Osteocyte (in vitro differentiated cells): ENCODE measurements around the gene SH3D21. TPM values are rescaled to one million over a fixed set of nuclear protein-coding genes. Genes with fewer than 3 reads are reported as not detected.
A peak's percentile ranks its signal among the peaks of the same experiment; 100 is the strongest.

Experiments
- DNase-seq: peaks from one replicate; pipeline ENCODE4 v3.0.0; 2021; ENCODE audit warnings: mixed read lengths; ENCODE audit not compliant: unreplicated experiment; ENCODE audit errors: extremely low spot score
- H3K27ac Mint-ChIP-seq: one replicate; pipeline ENCODE4 v1.8.0; 2021; ENCODE audit warnings: mild to moderate bottlenecking, mixed read lengths; ENCODE audit not compliant: unreplicated experiment
- H3K27me3 Mint-ChIP-seq: one replicate; pipeline ENCODE4 v1.8.0; 2021; ENCODE audit warnings: mixed read lengths; ENCODE audit not compliant: unreplicated experiment
- H3K36me3 Mint-ChIP-seq: one replicate; pipeline ENCODE4 v1.8.0; 2021; ENCODE audit warnings: mixed read lengths; ENCODE audit not compliant: unreplicated experiment
- H3K4me1 Mint-ChIP-seq: one replicate; pipeline ENCODE4 v1.8.0; 2021; ENCODE audit warnings: mixed read lengths; ENCODE audit not compliant: unreplicated experiment
- H3K4me3 Mint-ChIP-seq: one replicate; pipeline ENCODE4 v1.8.0; 2021; ENCODE audit warnings: mild to moderate bottlenecking, moderate library complexity, mixed read lengths; ENCODE audit not compliant: unreplicated experiment
- H3K9me3 Mint-ChIP-seq: one replicate; pipeline ENCODE4 v1.8.0; 2021; ENCODE audit warnings: mixed read lengths; ENCODE audit not compliant: unreplicated experiment
- CTCF ChIP-seq: fragments of 200-600 bp; sonication (generic); IDR thresholded peaks from 2 replicates; pipeline ENCODE4 v1.5.0; 2021; ENCODE audit warnings: antibody characterized with exemption, mild to moderate bottlenecking, moderate library complexity
- total RNA-seq: library from RNA; stranded (reverse); gene quantifications from 2 replicates; pipeline ENCODE4 v1.2.1, GENCODE V29; 2021

Gene SH3D21
- total RNA-seq, 1 donor from 2014 or later: 6.4 TPM

GRCh38 chr1:36327421-36328087, 21.4 kb downstream of the SH3D21 start:
- no peak for TF ChIP-seq CTCF
- H3K27ac Mint-ChIP-seq: peak overlapping the region; percentile 64
- H3K4me3 Mint-ChIP-seq: no peak overlapping the region
- H3K4me1 Mint-ChIP-seq: peaks cover 49% of the 10 kb centered on the region
- no peaks in the 10 kb centered on the region for H3K9me3 Mint-ChIP-seq
- H3K27me3 Mint-ChIP-seq: no peaks in the 10 kb centered on the region
- H3K36me3 Mint-ChIP-seq: no peaks in the 10 kb centered on the region
- no peak for DNase-seq

DNA sequence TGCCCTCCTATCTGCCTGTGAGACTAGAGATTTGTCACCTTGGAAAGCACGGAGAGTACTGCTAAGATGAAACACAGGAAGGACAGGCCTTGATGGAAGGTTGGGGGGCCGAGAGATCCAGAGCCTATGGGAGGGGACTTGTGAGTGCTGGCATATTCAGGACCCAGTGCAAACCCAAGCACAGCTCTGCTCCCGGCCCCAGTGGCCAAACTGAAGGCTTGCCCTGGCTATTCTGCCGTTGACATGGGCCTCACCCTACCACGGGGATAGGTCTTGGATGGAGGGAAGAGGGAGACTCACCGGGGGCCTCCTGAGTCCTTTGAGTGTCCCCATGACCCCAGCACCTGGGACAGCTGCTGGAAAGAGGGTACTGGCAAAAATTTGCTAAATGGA, 21.9 kb downstream of the SH3D21 start:
- H3K27me3 Mint-ChIP-seq: no peaks in the 10 kb centered on the region
- no peaks in the 10 kb centered on the region for H3K9me3 Mint-ChIP-seq
- DNase-seq: no peak
- no peak overlapping the region for H3K4me3 Mint-ChIP-seq
- peaks cover 47% of the 10 kb centered on the region for H3K4me1 Mint-ChIP-seq
- H3K36me3 Mint-ChIP-seq: no peaks in the 10 kb centered on the region
- H3K27ac Mint-ChIP-seq: peak overlapping the region; percentile 64
- no peak for TF ChIP-seq CTCF

DNA sequence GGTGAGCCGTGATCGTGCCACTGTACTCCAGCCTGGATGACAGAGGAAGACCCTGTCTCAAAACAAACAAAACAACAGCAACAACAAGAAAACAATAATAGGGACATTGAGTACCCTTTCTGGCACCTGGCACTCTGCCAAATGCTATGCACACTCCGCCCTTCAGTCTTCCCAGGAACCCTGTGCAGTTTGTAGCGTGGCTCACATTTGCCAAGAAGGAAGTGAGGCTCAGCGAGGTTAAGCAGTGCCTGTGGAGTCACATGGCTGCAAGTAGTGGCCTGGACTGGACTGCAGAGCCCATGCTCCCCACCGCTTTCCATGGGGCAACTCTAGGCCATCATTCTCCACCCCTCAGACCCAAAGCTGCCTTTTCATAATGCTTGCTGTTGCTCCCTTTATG, 22.5 kb downstream of the SH3D21 start:
- Mint-ChIP-seq H3K4me3 (no peak overlapping the region), H3K4me1 (peaks cover 46% of the 10 kb centered on the region), H3K9me3 (no peaks in the 10 kb centered on the region), H3K36me3 (no peaks in the 10 kb centered on the region), H3K27me3 (no peaks in the 10 kb centered on the region), H3K27ac (no peak overlapping the region)
- DNase-seq: no peak
- TF ChIP-seq CTCF: no peak

GRCh38 chr1:36329817-36330216, 23.6 kb downstream of the SH3D21 start:
- Mint-ChIP-seq H3K4me3 (no peak overlapping the region), H3K9me3 (no peaks in the 10 kb centered on the region), H3K27ac (no peak overlapping the region), H3K27me3 (no peaks in the 10 kb centered on the region), H3K4me1 (peaks cover 36% of the 10 kb centered on the region), H3K36me3 (no peaks in the 10 kb centered on the region)
- TF ChIP-seq CTCF: no peak
- no peak for DNase-seq

DNA sequence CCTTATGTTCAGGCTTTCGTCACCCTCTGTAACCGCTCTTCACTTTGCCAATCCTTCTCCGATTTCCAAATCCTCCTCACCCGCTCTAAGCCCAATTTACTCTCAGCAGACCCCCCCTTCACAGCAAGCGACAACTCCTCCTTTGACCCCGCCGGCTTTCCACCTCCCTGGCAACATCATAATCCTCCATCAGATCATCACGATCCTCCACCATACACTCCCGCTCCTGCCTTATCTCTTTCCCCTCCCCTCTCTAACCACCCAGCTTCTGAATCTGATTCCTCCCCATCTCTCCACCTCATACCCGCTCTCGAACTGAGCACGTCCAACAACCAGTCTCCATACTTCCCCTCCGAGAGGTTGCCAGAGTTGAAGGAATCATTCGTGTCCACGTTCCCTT, 24.8 kb downstream of the SH3D21 start:
- no peak for TF ChIP-seq CTCF
- H3K36me3 Mint-ChIP-seq: no peaks in the 10 kb centered on the region
- H3K27ac Mint-ChIP-seq: no peak overlapping the region
- H3K4me3 Mint-ChIP-seq: no peak overlapping the region
- H3K4me1 Mint-ChIP-seq: peaks cover 32% of the 10 kb centered on the region
- no peaks in the 10 kb centered on the region for H3K9me3 Mint-ChIP-seq
- no peak for DNase-seq
- H3K27me3 Mint-ChIP-seq: no peaks in the 10 kb centered on the region
